Measurements from ENCODE around the gene LLGL1.

- TF ChIP-seq CTCF (IDR thresholded peaks at IDR 0.05) (no peak), POLR2A (IDR thresholded peaks at IDR 0.05) (no peak)
These were observed 15.9 kb downstream of the LLGL1 start for GRCh38 chr17:18241229-18241871.
